ENCODE measurements around the gene CTNNA1. TPM values are rescaled to one million over a fixed set of nuclear protein-coding genes. Genes with fewer than 3 reads are reported as not detected.

The CTNNA1 gene
- total and polyA plus RNA-seq, 9 of the 15 experiments (the other 6 are each of a cell fraction or from before 2014, with no cell fraction given): 29.6 to 117 (median 89.1) TPM

DNA sequence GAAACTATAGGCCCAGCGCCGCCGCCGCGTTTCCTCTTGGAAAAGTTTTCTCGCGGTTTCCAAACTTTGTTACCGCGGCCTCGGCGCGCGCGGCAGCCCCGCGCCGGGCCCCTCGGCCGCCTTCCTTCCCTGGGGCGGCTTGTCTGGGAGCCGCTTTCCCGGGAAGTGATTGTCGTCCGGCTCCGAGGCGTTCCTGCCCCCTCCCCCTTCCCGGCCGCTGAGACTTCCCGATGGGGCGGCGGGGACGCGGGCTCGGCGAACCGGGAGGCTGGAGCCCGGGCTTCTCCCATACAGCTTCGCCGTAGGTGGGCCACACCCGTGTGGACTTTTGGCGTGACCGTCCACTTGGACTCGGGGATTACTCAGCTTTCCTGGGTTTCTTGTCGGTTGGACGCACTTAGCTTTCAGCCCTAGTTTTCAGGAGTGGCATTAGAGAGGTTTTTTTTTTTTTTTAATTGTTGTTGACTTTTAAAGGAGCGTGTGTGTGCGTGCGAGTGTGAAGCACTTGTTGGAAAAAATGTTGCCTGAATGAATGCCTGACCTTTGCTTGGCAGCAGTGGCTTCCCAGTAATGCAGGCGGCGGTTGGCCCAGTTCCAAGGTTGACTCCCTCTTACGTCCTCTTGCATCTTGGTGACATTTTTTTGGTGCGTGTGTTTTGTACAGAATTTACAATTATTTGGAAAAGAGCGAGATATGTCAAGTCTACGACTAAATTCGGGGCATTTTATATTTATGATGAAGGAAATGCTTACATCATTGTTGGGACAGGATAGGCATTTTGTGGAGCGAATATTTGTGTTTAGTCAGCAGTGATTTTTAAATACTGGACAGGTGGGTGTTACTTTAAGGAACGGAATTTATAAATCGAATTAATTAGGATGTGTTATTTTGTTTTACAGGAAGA is 821 bp downstream of the CTNNA1 start (continued):
- TF ChIP-seq, protein P1, sequence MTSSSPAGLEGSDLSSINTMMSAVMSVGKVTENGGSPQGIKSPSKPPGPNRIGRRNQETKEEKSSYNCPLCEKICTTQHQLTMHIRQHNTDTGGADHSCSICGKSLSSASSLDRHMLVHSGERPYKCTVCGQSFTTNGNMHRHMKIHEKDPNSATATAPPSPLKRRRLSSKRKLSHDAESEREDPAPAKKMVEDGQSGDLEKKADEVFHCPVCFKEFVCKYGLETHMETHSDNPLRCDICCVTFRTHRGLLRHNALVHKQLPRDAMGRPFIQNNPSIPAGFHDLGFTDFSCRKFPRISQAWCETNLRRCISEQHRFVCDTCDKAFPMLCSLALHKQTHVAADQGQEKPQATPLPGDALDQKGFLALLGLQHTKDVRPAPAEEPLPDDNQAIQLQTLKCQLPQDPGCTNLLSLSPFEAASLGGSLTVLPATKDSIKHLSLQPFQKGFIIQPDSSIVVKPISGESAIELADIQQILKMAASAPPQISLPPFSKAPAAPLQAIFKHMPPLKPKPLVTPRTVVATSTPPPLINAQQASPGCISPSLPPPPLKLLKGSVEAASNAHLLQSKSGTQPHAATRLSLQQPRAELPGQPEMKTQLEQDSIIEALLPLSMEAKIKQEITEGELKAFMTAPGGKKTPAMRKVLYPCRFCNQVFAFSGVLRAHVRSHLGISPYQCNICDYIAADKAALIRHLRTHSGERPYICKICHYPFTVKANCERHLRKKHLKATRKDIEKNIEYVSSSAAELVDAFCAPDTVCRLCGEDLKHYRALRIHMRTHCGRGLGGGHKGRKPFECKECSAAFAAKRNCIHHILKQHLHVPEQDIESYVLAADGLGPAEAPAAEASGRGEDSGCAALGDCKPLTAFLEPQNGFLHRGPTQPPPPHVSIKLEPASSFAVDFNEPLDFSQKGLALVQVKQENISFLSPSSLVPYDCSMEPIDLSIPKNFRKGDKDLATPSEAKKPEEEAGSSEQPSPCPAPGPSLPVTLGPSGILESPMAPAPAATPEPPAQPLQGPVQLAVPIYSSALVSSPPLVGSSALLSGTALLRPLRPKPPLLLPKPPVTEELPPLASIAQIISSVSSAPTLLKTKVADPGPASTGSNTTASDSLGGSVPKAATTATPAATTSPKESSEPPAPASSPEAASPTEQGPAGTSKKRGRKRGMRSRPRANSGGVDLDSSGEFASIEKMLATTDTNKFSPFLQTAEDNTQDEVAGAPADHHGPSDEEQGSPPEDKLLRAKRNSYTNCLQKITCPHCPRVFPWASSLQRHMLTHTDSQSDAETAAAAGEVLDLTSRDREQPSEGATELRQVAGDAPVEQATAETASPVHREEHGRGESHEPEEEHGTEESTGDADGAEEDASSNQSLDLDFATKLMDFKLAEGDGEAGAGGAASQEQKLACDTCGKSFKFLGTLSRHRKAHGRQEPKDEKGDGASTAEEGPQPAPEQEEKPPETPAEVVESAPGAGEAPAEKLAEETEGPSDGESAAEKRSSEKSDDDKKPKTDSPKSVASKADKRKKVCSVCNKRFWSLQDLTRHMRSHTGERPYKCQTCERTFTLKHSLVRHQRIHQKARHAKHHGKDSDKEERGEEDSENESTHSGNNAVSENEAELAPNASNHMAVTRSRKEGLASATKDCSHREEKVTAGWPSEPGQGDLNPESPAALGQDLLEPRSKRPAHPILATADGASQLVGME (CRISPR knock-in tag; IDR thresholded peaks at IDR 0.05): no peak
- 0 out of 2 replicates have a peak, but pooled peaks have one; percentile 31 for TF ChIP-seq SP1 (CRISPR knock-in tag; IDR thresholded peaks at IDR 0.05)
- TF ChIP-seq LEF1 (IDR thresholded peaks at IDR 0.05): 0 out of 2 replicates have a peak, but pooled peaks have one; percentile 29
- no peak for TF ChIP-seq ZNF778 (CRISPR knock-in tag; IDR thresholded peaks at IDR 0.05)
- TF ChIP-seq ZBTB12 (CRISPR knock-in tag; IDR thresholded peaks at IDR 0.05): no peak
- no peak for TF ChIP-seq ADNP (tag; IDR thresholded peaks at IDR 0.05)
- TF ChIP-seq POLR2A (conservative IDR thresholded peaks at IDR 0.05): no peak
- peak; percentile 44; the same call in 1 of the 2 replicates for TF ChIP-seq ATF7 (IDR thresholded peaks at IDR 0.05)
- TF ChIP-seq, protein P2, sequence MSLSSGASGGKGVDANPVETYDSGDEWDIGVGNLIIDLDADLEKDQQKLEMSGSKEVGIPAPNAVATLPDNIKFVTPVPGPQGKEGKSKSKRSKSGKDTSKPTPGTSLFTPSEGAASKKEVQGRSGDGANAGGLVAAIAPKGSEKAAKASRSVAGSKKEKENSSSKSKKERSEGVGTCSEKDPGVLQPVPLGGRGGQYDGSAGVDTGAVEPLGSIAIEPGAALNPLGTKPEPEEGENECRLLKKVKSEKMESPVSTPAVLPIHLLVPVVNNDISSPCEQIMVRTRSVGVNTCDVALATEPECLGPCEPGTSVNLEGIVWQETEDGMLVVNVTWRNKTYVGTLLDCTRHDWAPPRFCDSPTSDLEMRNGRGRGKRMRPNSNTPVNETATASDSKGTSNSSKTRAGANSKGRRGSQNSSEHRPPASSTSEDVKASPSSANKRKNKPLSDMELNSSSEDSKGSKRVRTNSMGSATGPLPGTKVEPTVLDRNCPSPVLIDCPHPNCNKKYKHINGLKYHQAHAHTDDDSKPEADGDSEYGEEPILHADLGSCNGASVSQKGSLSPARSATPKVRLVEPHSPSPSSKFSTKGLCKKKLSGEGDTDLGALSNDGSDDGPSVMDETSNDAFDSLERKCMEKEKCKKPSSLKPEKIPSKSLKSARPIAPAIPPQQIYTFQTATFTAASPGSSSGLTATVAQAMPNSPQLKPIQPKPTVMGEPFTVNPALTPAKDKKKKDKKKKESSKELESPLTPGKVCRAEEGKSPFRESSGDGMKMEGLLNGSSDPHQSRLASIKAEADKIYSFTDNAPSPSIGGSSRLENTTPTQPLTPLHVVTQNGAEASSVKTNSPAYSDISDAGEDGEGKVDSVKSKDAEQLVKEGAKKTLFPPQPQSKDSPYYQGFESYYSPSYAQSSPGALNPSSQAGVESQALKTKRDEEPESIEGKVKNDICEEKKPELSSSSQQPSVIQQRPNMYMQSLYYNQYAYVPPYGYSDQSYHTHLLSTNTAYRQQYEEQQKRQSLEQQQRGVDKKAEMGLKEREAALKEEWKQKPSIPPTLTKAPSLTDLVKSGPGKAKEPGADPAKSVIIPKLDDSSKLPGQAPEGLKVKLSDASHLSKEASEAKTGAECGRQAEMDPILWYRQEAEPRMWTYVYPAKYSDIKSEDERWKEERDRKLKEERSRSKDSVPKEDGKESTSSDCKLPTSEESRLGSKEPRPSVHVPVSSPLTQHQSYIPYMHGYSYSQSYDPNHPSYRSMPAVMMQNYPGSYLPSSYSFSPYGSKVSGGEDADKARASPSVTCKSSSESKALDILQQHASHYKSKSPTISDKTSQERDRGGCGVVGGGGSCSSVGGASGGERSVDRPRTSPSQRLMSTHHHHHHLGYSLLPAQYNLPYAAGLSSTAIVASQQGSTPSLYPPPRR (CRISPR knock-in tag; IDR thresholded peaks at IDR 0.05; ENCODE audit: borderline replicate concordance): no peak
- TF ChIP-seq, protein P3, sequence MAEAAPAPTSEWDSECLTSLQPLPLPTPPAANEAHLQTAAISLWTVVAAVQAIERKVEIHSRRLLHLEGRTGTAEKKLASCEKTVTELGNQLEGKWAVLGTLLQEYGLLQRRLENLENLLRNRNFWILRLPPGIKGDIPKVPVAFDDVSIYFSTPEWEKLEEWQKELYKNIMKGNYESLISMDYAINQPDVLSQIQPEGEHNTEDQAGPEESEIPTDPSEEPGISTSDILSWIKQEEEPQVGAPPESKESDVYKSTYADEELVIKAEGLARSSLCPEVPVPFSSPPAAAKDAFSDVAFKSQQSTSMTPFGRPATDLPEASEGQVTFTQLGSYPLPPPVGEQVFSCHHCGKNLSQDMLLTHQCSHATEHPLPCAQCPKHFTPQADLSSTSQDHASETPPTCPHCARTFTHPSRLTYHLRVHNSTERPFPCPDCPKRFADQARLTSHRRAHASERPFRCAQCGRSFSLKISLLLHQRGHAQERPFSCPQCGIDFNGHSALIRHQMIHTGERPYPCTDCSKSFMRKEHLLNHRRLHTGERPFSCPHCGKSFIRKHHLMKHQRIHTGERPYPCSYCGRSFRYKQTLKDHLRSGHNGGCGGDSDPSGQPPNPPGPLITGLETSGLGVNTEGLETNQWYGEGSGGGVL (CRISPR knock-in tag; IDR thresholded peaks at IDR 0.05): no peak
- TF ChIP-seq ELF4 (CRISPR knock-in tag; IDR thresholded peaks at IDR 0.05): no peak
- no peak for TF ChIP-seq EWSR1 (IDR thresholded peaks at IDR 0.05; ENCODE audit: borderline replicate concordance, low read depth, partially characterized antibody)

Data from K562 (cell line).